Forelimb muscle (tissue), 1 donor: ENCODE results near the gene SIGMAR1. TPM values are rescaled to one million over a fixed set of nuclear protein-coding genes. Genes with fewer than 3 reads are reported as not detected.

Source experiments
- DNase-seq: peaks from one replicate; pipeline ENCODE4 v3.0.0-alpha.2; 2013; ENCODE audit warnings: low read depth
- polyA plus RNA-seq: library from polyadenylated mRNA; unstranded; fragments of 120-200 nt; gene quantifications from one replicate; pipeline ENCODE4 v1.2.1, GENCODE V29; 2013; ENCODE audit not compliant: insufficient read length

The SIGMAR1 gene
- polyA plus RNA-seq, 1 donor, result 47.3 TPM

- DNase-seq, result no peak
Measured at GRCh38 chr9:34630402-34631154, 7.0 kb downstream of the SIGMAR1 start.

- DNase-seq, result no peak
Measured at GRCh38 chr9:34629491-34629808, 8.1 kb downstream of the SIGMAR1 start.

- no peak for DNase-seq
Measured at GRCh38 chr9:34628656-34629490, 8.7 kb downstream of the SIGMAR1 start, which contains the start of gene ARID3C. TSS of gene ARID3C (minus strand) at chr9:34629066. CDS start at chr9:34628014, 1,052 bp downstream.

GRCh38 chr9:34627716-34628655 lies 9.6 kb downstream of the SIGMAR1 start:
- DNase-seq, result no peak

GRCh38 chr9:34625186-34625486 lies 12.5 kb downstream of the SIGMAR1 start:
- DNase-seq, result no peak

- no peak for DNase-seq
Measured at GRCh38 chr9:34624475-34625185, 13.0 kb downstream of the SIGMAR1 start.

- DNase-seq, result no peak
Measured at GRCh38 chr9:34623374-34624235, 14.0 kb downstream of the SIGMAR1 start.

- peak; percentile 91 for DNase-seq
Measured at GRCh38 chr9:34620061-34620994, 17.3 kb downstream of the SIGMAR1 start, which contains the start of gene DCTN3. TSS of gene DCTN3 (minus strand) at chr9:34620495. CDS start at chr9:34620464, 31 bp downstream.

GRCh38 chr9:34615132-34615531 lies 22.5 kb downstream of the SIGMAR1 start:
- no peak for DNase-seq

GRCh38 chr9:34612788-34613390 lies 24.7 kb downstream of the SIGMAR1 start:
- DNase-seq, result no peak

- no peak for DNase-seq
Measured at GRCh38 chr9:34611811-34612787, 25.5 kb downstream of the SIGMAR1 start, which contains the start of gene RPP25L. TSS of gene RPP25L (minus strand) at chr9:34612097. CDS start at chr9:34611296, 801 bp downstream.

- no peak for DNase-seq
Measured at GRCh38 chr9:34611251-34611810, 26.3 kb downstream of the SIGMAR1 start.

GRCh38 chr9:34610434-34611206 lies 27.0 kb downstream of the SIGMAR1 start:
- no peak for DNase-seq

- DNase-seq, result no peak
Measured at GRCh38 chr9:34607331-34607730, 30.3 kb downstream of the SIGMAR1 start.

- no peak for DNase-seq
Measured at GRCh38 chr9:34606905-34607304, 30.7 kb downstream of the SIGMAR1 start.

- DNase-seq, result no peak
Measured at GRCh38 chr9:34606190-34606589, 31.4 kb downstream of the SIGMAR1 start.
